HepG2 (cell line): Measurements from ENCODE around the gene USH2A. TPM values are rescaled to one million over a fixed set of nuclear protein-coding genes. Genes with fewer than 3 reads are reported as not detected.

ENCODE experiments used
- CEBPB ChIP-seq: IDR thresholded peaks from 2 replicates; pipeline ENCODE4 v1.6.1; 2011; ENCODE audit warnings: low read depth, low read length, improper control_type of control experiment, borderline replicate concordance
- EHMT2 ChIP-seq: fragments of 200-600 bp; sonication (generic); IDR thresholded peaks from 2 replicates; pipeline ENCODE4 v1.7.0; 2017; ENCODE audit warnings: antibody characterized with exemption, low read depth, low read length, borderline replicate concordance
- HNF1B ChIP-seq: sonication (generic); formaldehyde crosslinking; IDR thresholded peaks from 2 replicates; pipeline ENCODE4 v1.5.1; 2020; ENCODE audit warnings: mild to moderate bottlenecking, moderate library complexity, missing genetic modification reagents
- HNF4A ChIP-seq: sonication (generic); formaldehyde crosslinking; IDR thresholded peaks from 2 replicates; pipeline ENCODE4 v1.4.0; 2020; ENCODE audit warnings: missing genetic modification reagents
- HNF4G ChIP-seq, 2 experiments: sonication (generic) in 1 of 2; formaldehyde crosslinking in 1 of 2; IDR thresholded peaks; 2 replicates each; pipeline versions ENCODE4 v1.4.0 to v1.6.1; 2011 to 2020; ENCODE audit warnings: borderline replicate concordance in 2 of 2, low read depth in 2 of 2, mild to moderate bottlenecking in 2 of 2, low read length in 1 of 2, missing genetic modification reagents in 1 of 2, moderate library complexity in 1 of 2
- KDM5B ChIP-seq: sonication (generic); formaldehyde crosslinking; IDR thresholded peaks from 2 replicates; pipeline ENCODE4 v1.4.0; 2020; ENCODE audit warnings: missing genetic modification reagents, mild to moderate bottlenecking, borderline replicate concordance
- KDM6A ChIP-seq: IDR thresholded peaks from 2 replicates; pipeline ENCODE4 v1.6.1; 2016; ENCODE audit warnings: low read depth
- MYPOP ChIP-seq: sonication (generic); formaldehyde crosslinking; IDR thresholded peaks from 2 replicates; pipeline ENCODE4 v1.8.1; 2023; ENCODE audit warnings: mild to moderate bottlenecking, moderate library complexity, missing genetic modification reagents
- NCOA2 ChIP-seq: sonication (generic); formaldehyde crosslinking; IDR thresholded peaks from 2 replicates; pipeline ENCODE4 v1.8.0; 2022; ENCODE audit warnings: inconsistent platforms
- NCOR1 ChIP-seq: fragments of 200-600 bp; sonication (generic); IDR thresholded peaks from 2 replicates; pipeline ENCODE4 v1.7.0; 2017; ENCODE audit warnings: antibody characterized with exemption, low read length, borderline replicate concordance
- PHF8 ChIP-seq: sonication (generic); formaldehyde crosslinking; IDR thresholded peaks from 2 replicates; pipeline ENCODE4 v1.5.0; 2020; ENCODE audit warnings: missing genetic modification reagents
- RFXAP ChIP-seq: sonication (generic); formaldehyde crosslinking; IDR thresholded peaks from 2 replicates; pipeline ENCODE4 v1.4.0; 2020; ENCODE audit warnings: missing genetic modification reagents, borderline replicate concordance
- SAP130 ChIP-seq: IDR thresholded peaks from 2 replicates; pipeline ENCODE4 v1.6.1; 2016; ENCODE audit warnings: low read depth
- SNAI1 ChIP-seq: sonication (generic); formaldehyde crosslinking; IDR thresholded peaks from 2 replicates; pipeline ENCODE4 v1.5.0; 2020; ENCODE audit warnings: mild to moderate bottlenecking, missing genetic modification reagents, borderline replicate concordance
- SOX13 ChIP-seq, 3 experiments: fragments of 450-650 bp in 1 of 3; sonication (generic) in 1 of 3; formaldehyde crosslinking in 1 of 3; IDR thresholded peaks in 2 of 3; conservative IDR thresholded peaks in 1 of 3; 2 replicates each; pipeline versions ENCODE4 v1.5.0 to v1.6.1; 2016 to 2020; ENCODE audit warnings: antibody characterized with exemption in 1 of 3, mild to moderate bottlenecking in 1 of 3, missing compliant biosample characterization in 1 of 3, missing genetic modification reagents in 1 of 3, moderate library complexity in 1 of 3
- TEAD3 ChIP-seq: optimal IDR thresholded peaks from 2 replicates; pipeline ENCODE3; 2016; ENCODE audit warnings: borderline replicate concordance
- ZFX ChIP-seq: sonication (generic); formaldehyde crosslinking; IDR thresholded peaks from 2 replicates; pipeline ENCODE4 v1.4.0; 2020; ENCODE audit warnings: mild to moderate bottlenecking, low read depth, missing genetic modification reagents, moderate library complexity
- ZNF264 ChIP-seq: sonication (generic); formaldehyde crosslinking; IDR thresholded peaks from 2 replicates; pipeline ENCODE4 v1.4.0; 2020; ENCODE audit warnings: missing genetic modification reagents
- ZNF274 ChIP-seq: sonication (generic); formaldehyde crosslinking; IDR thresholded peaks from 2 replicates; pipeline ENCODE4 v1.5.1; 2020; ENCODE audit warnings: mild to moderate bottlenecking, missing genetic modification reagents
- ZNF549 ChIP-seq: sonication (generic); formaldehyde crosslinking; IDR thresholded peaks from 2 replicates; pipeline ENCODE4 v1.5.0; 2020; ENCODE audit warnings: missing genetic modification reagents
- ZNF558 ChIP-seq: sonication (generic); formaldehyde crosslinking; IDR thresholded peaks from 2 replicates; pipeline ENCODE4 v1.9.0; 2022; ENCODE audit warnings: mild to moderate bottlenecking, missing genetic modification reagents, borderline replicate concordance
- ZNF773 ChIP-seq: sonication (generic); formaldehyde crosslinking; IDR thresholded peaks from 2 replicates; pipeline ENCODE4 v1.4.0; 2020; ENCODE audit warnings: missing genetic modification reagents, borderline replicate concordance
- polyA plus RNA-seq, 8 experiments: library from polyadenylated mRNA; depleted of rRNA in 3 of 8; stranded (reverse) in 7 of 8; unstranded in 1 of 8; fragments of >200 nt; fragmentation: Illumina TruSeq in 4 of 8; extraction: Trizol in 4 of 8; gene quantifications; 2 replicates each; pipeline versions ENCODE4 v1.2.1 to v1.2.3, GENCODE V29; 2011 to 2016; ENCODE audit warnings: low read depth in 4 of 8, missing spikeins in 1 of 8, mixed read lengths in 1 of 8; ENCODE audit not compliant: insufficient read depth in 1 of 8
- total RNA-seq, 5 experiments: library from RNA; depleted of rRNA; stranded (reverse); fragments of >200 nt; fragmentation: Illumina TruSeq; extraction: Trizol; gene quantifications; 2 replicates each; pipeline ENCODE4 v1.2.3, GENCODE V29; 2016; ENCODE audit warnings: low read depth in 1 of 5

The USH2A gene
- total and polyA plus RNA-seq, 2 of the 13 experiments (the other 11 are each of a cell fraction or from before 2014, with no cell fraction given), result 0.02 TPM; not detected in 1

- TF ChIP-seq RFXAP (CRISPR knock-in tag), result peak; percentile 40; the same call in 1 of the 2 replicates
- peak; percentile 12; the same call in 1 of the 2 replicates for TF ChIP-seq NCOR1
- TF ChIP-seq EHMT2, result peak; percentile 63; the same call in 1 of the 2 replicates
- TF ChIP-seq ZNF558 (CRISPR knock-in tag), result no peak
- TF ChIP-seq HNF1B (CRISPR knock-in tag), result 0 out of 2 replicates have a peak, but pooled peaks have one; percentile 37
- 0 out of 2 replicates have a peak, but pooled peaks have one; percentile 6 for TF ChIP-seq SAP130
- 0 out of 2 replicates have a peak, but pooled peaks have one; percentile 30 for TF ChIP-seq HNF4G (IDR thresholded peaks at IDR 0.05; ENCODE audit: borderline replicate concordance, low read depth, low read length)
- TF ChIP-seq HNF4G (CRISPR knock-in tag; IDR thresholded peaks at IDR 0.05; ENCODE audit: borderline replicate concordance, low read depth), result 0 out of 2 replicates have a peak, but pooled peaks have one; percentile 7
- 0 out of 2 replicates have a peak, but pooled peaks have one; percentile 48 for TF ChIP-seq ZNF549
- 0 out of 2 replicates have a peak, but pooled peaks have one; percentile 11 for TF ChIP-seq NCOA2 (CRISPR knock-in tag)
- TF ChIP-seq ZFX (CRISPR knock-in tag), result no peak
- TF ChIP-seq ZNF773, result no peak
- no peak for TF ChIP-seq ZNF274 (CRISPR knock-in tag)
- TF ChIP-seq KDM6A, result peak; percentile 15; the same call in 1 of the 2 replicates
- TF ChIP-seq PHF8, result 0 out of 2 replicates have a peak, but pooled peaks have one; percentile 20
- TF ChIP-seq CEBPB, result peak; percentile 81
- 0 out of 2 replicates have a peak, but pooled peaks have one; percentile 9 for TF ChIP-seq KDM5B (CRISPR knock-in tag)
- TF ChIP-seq HNF4A (CRISPR knock-in tag), result peak; percentile 86
- no peak for TF ChIP-seq SOX13 (IDR thresholded peaks at IDR 0.05)
- 0 out of 4 replicates have a peak, but pooled peaks of 1 of the 2 experiments have one; percentile 5 for TF ChIP-seq SOX13 (CRISPR knock-in tag; conservative IDR thresholded peaks at IDR 0.05 in 1 of 2, IDR thresholded peaks at IDR 0.05 in 1 of 2)
- peak; percentile 11 for TF ChIP-seq TEAD3 (CRISPR knock-in tag)
- TF ChIP-seq SNAI1 (CRISPR knock-in tag), result peak; percentile 72; the same call in 1 of the 2 replicates
- TF ChIP-seq ZNF264 (CRISPR knock-in tag), result 0 out of 2 replicates have a peak, but pooled peaks have one; percentile 34
- TF ChIP-seq MYPOP (CRISPR knock-in tag), result peak; percentile 32; the same call in 1 of the 2 replicates
Observed at GRCh38 chr1:215636258-215636965, 786.8 kb downstream of the USH2A start (continued).
